Hepatic stellate cell (primary cell): Measurements from ENCODE around the gene NAA80.
"Not testable (repeated sequence)": the region's sequence is repeated elsewhere in the genome, so short reads cannot be mapped to it uniquely, and the experiment has no call there.

Experiments used
- DNase-seq: peaks from one replicate; pipeline ENCODE4 v3.0.0; 2011; ENCODE audit warnings: low spot score

NAA80 gene

GRCh38 chr3:50290161-50290641, 9.0 kb downstream of the NAA80 start:
- no peak for DNase-seq

GRCh38 chr3:50289130-50289529, 10.1 kb downstream of the NAA80 start:
- DNase-seq, result no peak

GRCh38 chr3:50288387-50289007, 10.7 kb downstream of the NAA80 start:
- no peak for DNase-seq

GRCh38 chr3:50287262-50287661, 11.9 kb downstream of the NAA80 start:
- DNase-seq, result no peak

GRCh38 chr3:50286322-50287227, 12.6 kb downstream of the NAA80 start:
- no peak for DNase-seq

GRCh38 chr3:50284121-50284520, 15.1 kb downstream of the NAA80 start:
- DNase-seq, result not testable (repeated sequence)

GRCh38 chr3:50279255-50280016, 19.8 kb downstream of the NAA80 start:
- DNase-seq, result no peak

GRCh38 chr3:50278880-50279224, 20.4 kb downstream of the NAA80 start, which contains the start of gene LSMEM2:
LSMEM2 (plus strand) TSS chr3:50279087; CDS start chr3:50279114, 27 bp downstream.
- no peak for DNase-seq

- DNase-seq, result no peak
Observed at GRCh38 chr3:50278123-50278879, 20.9 kb downstream of the NAA80 start.

GRCh38 chr3:50276762-50277101, 22.5 kb downstream of the NAA80 start:
- DNase-seq, result no peak

- DNase-seq, result no peak
Observed at GRCh38 chr3:50275996-50276761, 23.0 kb downstream of the NAA80 start.

GRCh38 chr3:50275141-50275995, 23.8 kb downstream of the NAA80 start:
- DNase-seq, result no peak

- DNase-seq, result peak; percentile 82
Observed at GRCh38 chr3:50274371-50275104, 24.7 kb downstream of the NAA80 start.

GRCh38 chr3:50273689-50274065, 25.5 kb downstream of the NAA80 start:
- no peak for DNase-seq

- DNase-seq, result peak; percentile 96
Observed at GRCh38 chr3:50272911-50273688, 26.1 kb downstream of the NAA80 start.

GRCh38 chr3:50272538-50272910, 26.7 kb downstream of the NAA80 start:
- not testable (repeated sequence) for DNase-seq

GRCh38 chr3:50271314-50271936, 27.8 kb downstream of the NAA80 start:
- no peak for DNase-seq
